Mucosa of stomach (tissue), 1 donor: ENCODE measurements around the gene TNK2.

Source experiments
- H3K27me3 ChIP-seq: one replicate; pipeline ENCODE4 v1.7.0; 2013; ENCODE audit warnings: mild to moderate bottlenecking, low read length; ENCODE audit not compliant: control insufficient read depth, insufficient read depth
- H3K36me3 ChIP-seq: one replicate; pipeline ENCODE4 v1.7.0; 2013; ENCODE audit warnings: low read length; ENCODE audit not compliant: control insufficient read depth, insufficient read depth
- H3K4me1 ChIP-seq: one replicate; pipeline ENCODE4 v1.7.0; 2013; ENCODE audit warnings: mild to moderate bottlenecking, low read length; ENCODE audit not compliant: control insufficient read depth, insufficient read depth
- H3K4me3 ChIP-seq: one replicate; pipeline ENCODE4 v1.7.0; 2013; ENCODE audit warnings: low read length
- H3K9ac ChIP-seq: one replicate; pipeline ENCODE4 v1.7.0; 2013; ENCODE audit warnings: mild to moderate bottlenecking, low read length, moderate library complexity
- H3K9me3 ChIP-seq: one replicate; pipeline ENCODE4 v1.7.0; 2013; ENCODE audit warnings: mild to moderate bottlenecking, low read length, moderate library complexity; ENCODE audit not compliant: control insufficient read depth
- donor health status: Pancreatic carcinoma.

The TNK2 gene

DNA sequence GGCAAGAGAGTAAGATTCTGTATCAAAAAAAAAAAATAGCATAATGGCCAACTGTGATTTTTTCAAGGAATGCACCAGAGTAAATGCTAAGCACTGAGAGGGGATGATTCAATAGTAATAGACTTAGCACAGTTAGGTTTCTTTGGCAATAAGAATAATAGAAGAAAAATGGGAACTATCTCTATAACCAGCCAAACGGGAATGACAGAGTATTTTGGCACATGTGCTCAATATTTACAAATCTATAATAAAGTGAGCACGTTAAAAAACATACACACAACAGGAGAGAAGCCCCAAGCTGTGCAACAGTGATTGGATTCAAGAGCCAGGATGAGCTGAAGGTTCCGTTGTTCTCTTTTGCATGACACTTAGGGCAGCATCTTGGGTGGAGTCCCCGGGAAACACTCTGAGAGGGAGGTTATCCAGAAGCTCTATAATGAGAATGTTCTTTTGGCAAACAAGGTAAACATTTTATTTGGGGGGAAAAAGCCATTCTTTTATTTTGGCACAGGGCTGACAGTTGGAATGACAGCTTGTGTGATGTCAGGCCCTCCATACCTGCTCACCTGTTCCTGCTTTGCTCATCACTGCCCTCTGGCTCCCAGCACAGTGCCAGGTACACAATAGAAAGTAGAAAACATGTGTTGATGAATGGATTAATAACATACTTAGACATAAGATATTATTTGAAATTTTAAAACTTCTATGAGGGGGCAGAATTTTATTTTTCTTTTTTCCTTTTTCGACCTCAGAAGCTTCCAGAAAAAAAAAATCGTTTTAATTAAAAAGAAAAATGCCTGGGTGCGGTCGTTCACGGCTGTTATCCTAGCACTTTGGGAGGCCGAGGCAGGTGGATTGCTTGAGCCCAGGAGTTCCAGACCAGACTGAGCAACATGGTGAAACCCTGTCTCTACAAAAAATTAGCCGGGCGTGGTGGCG, 52.6 kb downstream of the TNK2 start:
- Histone ChIP-seq H3K27me3 (peaks cover 9% of the 10 kb centered on the region), H3K9me3 (no peaks in the 10 kb centered on the region), H3K9ac (no peak overlapping the region), H3K4me3 (no peak overlapping the region), H3K36me3 (no peaks in the 10 kb centered on the region), H3K4me1 (peaks cover 12% of the 10 kb centered on the region)

DNA sequence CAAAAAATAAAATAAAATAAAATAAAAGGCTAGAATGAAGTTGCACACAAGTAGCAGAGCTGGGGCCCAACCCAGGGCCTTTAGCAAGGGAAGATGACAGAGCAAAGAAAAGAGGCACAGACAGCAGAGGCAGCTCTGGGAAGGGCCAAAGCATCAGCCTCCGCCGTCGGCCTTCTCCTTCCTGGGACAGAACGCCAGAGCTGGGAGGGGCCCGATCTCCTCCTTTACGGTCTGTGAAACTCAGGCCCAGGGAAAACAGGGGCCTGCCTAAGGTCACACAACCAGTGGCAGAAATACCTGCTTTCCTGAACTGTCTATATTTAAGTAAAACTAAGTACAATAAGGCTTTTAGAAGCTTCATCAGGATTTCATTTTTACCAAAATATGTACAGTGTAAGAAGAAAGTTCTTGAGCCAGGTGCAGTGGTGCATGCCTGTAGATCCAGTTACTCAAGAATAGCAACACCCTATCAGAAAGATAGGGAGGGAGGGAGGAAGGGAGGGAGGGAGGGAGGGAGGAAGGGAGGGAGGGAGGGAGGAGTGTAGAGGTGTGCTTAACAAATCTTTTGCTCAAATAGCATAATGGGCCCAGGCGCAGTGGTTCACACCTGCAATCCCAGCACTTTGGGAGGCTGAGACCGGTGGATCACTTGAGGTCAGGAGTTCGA, 53.6 kb downstream of the TNK2 start:
- Histone ChIP-seq H3K4me3 (no peak overlapping the region), H3K9ac (no peak overlapping the region)

DNA sequence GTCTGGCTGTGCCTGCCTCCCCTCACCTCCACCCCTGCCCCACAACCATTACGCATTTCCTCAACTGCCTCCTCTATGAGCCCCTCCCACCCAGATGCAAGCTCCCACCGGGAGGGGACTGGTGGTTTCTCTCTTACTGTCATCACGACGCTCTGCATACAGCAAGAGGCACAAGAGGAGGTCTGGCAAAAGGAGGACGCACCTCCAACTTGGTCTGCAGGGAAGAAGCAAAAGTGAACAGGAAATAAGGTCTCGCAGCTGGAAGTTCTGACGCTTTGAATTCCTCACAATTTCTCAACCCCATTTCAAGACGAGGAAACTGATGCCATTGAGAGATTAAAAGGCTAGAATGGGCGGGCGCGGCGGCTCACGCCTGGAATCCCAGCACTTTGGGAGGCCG, 54.4 kb downstream of the TNK2 start:
- H3K27me3 ChIP-seq = peaks cover 5% of the 10 kb centered on the region
- H3K36me3 ChIP-seq = no peaks in the 10 kb centered on the region
- H3K9me3 ChIP-seq = no peaks in the 10 kb centered on the region
- H3K4me1 ChIP-seq = peaks cover 5% of the 10 kb centered on the region
- no peak overlapping the region for H3K4me3 ChIP-seq
- no peak overlapping the region for H3K9ac ChIP-seq

More for the DNA sequence above, 53.6 kb downstream of the TNK2 start:
- H3K27me3 ChIP-seq = peaks cover 9% of the 10 kb centered on the region
- no peaks in the 10 kb centered on the region for H3K9me3 ChIP-seq
- H3K4me1 ChIP-seq = peaks cover 12% of the 10 kb centered on the region
- no peaks in the 10 kb centered on the region for H3K36me3 ChIP-seq

DNA sequence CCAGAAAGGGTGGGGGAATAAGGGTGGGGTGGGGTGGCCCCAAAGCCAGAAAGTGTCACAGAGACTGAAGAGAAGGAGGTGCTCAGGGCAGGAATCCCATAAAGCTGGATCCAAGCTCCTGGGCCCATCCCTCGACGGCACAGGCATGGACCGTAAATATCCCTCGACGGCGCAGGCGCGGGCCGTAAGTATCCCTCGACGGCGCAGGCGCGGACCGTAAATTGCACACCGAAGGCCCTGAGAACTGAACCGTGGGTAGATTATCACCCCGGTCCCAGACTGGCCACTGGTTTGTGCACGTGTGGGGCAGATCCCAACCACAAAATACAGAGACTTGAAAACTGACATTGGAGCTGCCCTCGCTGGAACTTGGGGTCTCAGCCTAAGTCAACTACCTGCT, 55.3 kb downstream of the TNK2 start:
- H3K4me3 ChIP-seq = no peak overlapping the region
- H3K9me3 ChIP-seq = no peaks in the 10 kb centered on the region
- no peaks in the 10 kb centered on the region for H3K36me3 ChIP-seq
- H3K4me1 ChIP-seq = peaks cover 5% of the 10 kb centered on the region
- H3K27me3 ChIP-seq = peaks cover 5% of the 10 kb centered on the region
- H3K9ac ChIP-seq = no peak overlapping the region

DNA sequence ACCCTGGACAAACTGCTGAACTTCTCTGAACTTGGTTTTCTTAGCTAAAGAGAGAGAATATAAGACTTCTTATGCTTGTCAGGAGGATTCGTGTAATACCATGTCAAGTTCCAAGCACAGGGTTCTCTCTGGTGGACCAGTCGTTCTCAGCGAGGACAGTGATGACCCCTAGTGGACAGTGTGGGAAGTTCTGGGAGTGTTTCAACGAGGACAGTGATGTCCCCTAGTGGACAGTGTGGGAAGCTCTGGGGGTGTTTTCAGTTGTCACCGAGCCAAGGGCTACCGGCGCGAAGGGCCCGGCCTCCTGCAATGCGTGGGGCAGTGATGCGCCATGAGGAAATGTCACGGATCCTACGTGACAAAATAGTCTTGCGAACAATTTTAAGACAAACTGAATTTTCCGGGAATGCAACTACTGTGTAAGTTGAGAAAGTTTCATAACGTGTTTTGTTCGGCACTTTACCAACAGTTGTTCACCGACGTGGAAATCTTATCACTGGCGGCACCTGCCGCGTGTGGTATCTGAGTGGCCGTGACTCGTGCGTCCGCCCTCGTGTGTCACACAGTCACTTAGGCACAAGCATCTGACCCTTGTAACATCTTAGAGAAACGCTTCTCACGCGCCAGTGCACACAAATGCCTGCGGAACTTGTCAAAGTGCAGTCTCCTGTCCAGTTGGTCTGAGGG, 57.4 kb downstream of the TNK2 start:
- H3K9me3 ChIP-seq = no peaks in the 10 kb centered on the region
- H3K36me3 ChIP-seq = no peaks in the 10 kb centered on the region
- H3K4me1 ChIP-seq = peaks cover 5% of the 10 kb centered on the region
- H3K27me3 ChIP-seq = peaks cover 5% of the 10 kb centered on the region
- H3K9ac ChIP-seq = no peak overlapping the region
- H3K4me3 ChIP-seq = peak overlapping the region; percentile 15

DNA sequence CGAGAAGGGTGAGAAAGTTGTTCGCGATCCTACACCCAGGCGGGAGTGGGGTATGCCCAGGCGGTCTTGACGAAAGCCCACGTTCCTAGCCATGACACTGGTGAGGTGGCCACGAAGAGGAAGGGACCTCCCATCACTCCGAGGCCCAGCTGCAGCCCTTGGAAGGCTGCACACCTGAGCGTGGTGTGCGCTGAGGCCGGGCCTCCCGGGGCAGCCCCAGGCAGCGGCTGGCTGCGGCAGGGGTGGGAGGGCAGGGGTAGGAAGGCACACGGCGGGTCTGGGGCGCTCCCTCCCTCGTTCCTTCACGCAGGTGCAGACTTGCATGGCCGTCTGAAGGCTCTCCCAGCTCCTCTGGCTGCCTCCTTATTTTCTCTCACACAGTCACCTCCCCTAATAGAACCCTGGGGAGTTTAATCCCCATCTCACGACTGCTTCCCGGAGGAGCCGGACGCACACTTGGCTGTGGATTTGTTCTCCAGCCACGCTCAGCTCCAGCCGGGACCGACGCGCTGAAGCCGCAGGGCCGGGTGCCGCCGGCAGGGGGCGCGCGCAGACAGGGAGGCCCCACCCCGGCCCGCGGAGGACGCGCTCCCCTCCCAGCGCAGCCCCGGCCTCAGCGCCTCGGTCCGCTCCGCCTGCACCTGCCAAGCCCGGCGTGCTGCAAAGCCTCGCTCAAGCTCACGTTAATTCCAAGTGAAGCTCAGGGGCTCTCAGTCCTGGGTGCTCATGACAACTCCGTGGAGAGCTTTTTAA, 58.9 kb downstream of the TNK2 start:
- no peaks in the 10 kb centered on the region for H3K9me3 ChIP-seq
- peaks cover 5% of the 10 kb centered on the region for H3K27me3 ChIP-seq
- H3K4me1 ChIP-seq = peaks cover 5% of the 10 kb centered on the region
- no peak overlapping the region for H3K4me3 ChIP-seq
- H3K36me3 ChIP-seq = no peaks in the 10 kb centered on the region
- no peak overlapping the region for H3K9ac ChIP-seq

DNA sequence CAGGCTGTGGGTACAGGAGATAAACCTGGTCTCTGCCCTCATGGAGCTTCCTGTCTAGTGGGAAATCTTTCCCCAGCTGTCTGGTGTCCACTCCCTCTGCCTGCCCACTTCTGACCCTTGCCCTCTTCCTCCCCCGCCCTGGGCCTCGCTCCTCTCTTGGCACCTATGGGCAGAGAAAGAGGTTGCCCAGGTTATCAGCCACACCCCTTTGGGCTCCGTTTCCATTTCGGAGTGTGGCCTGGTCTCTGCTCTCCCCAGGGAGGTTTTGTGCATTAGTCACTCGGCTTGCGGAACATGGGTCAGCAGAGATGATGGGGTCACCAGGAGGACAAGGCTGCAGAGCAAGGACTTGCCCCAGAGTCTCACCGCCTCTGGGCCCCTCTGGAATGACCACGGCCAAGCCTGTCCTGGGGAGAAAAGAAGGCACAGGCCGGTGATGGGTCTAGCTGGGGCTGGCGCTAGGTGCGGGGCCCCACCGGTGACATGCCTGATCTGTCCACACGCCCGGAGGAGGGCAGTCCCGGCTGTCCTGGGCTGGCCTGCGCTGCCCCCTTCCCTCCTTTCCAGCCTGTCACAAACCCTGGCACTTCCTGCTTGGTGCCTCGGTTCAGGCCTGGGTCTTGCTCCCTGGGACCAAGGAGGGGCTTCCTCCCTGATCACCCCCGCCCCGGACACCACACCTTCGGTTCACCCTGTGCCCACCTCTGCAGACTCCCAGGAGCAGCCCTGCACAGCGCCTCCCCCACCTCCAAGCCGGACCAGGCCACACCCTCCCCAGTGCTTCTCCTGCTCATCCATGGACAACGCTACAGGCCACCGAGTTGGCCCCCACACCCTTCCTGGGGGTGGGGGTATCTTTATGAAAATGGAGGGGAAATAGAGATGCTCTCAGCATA, 61.0 kb downstream of the TNK2 start:
- no peaks in the 10 kb centered on the region for H3K9me3 ChIP-seq
- H3K4me3 ChIP-seq = no peak overlapping the region
- no peaks in the 10 kb centered on the region for H3K36me3 ChIP-seq
- peaks cover 5% of the 10 kb centered on the region for H3K27me3 ChIP-seq
- H3K4me1 ChIP-seq = peaks cover 5% of the 10 kb centered on the region
- no peak overlapping the region for H3K9ac ChIP-seq

DNA sequence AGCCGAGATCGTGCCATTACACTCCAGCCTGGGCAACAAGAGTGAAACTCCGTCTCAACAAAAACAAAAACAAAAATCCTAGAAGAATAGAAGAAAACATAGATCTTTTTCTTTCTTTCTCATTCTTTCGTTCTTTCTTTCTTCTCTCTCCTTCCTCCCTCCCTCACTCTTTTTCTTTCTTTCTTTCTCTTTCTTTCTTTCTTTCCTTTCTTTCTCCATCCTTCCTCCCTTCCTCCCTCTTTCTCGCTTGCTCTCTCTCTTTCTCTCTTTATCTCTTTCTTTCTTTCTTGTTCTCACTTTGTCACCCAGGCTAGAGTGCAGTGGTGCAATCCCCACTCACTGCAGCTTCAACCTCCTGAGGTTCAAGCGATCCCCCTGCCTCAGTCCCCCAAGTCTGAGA, 62.9 kb downstream of the TNK2 start:
- H3K4me1 ChIP-seq = no peaks in the 10 kb centered on the region
- no peak overlapping the region for H3K4me3 ChIP-seq
- H3K27me3 ChIP-seq = no peaks in the 10 kb centered on the region
- no peaks in the 10 kb centered on the region for H3K36me3 ChIP-seq
- H3K9me3 ChIP-seq = no peaks in the 10 kb centered on the region
- no peak overlapping the region for H3K9ac ChIP-seq

DNA sequence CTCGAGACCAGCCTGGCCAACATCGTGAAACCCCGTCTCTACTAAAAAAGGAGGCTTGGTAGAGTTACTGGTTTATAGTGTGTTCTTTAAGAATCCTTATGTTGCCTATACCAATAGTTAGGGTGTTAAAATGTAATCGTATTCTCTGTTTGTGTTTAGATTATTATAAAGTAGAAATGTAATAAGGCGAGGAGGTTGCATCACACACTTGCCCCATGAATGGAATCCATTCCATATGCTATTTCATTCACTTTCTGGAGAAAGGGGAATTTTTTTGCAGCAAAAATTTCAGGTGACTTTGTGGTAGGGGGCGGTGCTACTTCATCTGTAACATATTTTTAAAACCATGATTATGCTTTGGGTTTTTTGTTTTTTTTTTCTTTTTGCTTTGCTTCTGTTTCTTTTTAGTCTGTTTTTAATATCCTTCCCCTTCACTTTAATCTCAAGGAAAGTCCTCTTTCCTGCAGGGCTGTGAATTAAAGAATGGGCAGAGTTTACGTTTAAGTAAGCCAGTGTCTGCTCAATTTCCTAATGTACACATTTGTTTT, 63.6 kb downstream of the TNK2 start:
- H3K4me3 ChIP-seq = no peak overlapping the region
- no peak overlapping the region for H3K9ac ChIP-seq
- peaks cover 2% of the 10 kb centered on the region for H3K27me3 ChIP-seq
- H3K36me3 ChIP-seq = no peaks in the 10 kb centered on the region
- H3K4me1 ChIP-seq = no peaks in the 10 kb centered on the region
- H3K9me3 ChIP-seq = no peaks in the 10 kb centered on the region

DNA sequence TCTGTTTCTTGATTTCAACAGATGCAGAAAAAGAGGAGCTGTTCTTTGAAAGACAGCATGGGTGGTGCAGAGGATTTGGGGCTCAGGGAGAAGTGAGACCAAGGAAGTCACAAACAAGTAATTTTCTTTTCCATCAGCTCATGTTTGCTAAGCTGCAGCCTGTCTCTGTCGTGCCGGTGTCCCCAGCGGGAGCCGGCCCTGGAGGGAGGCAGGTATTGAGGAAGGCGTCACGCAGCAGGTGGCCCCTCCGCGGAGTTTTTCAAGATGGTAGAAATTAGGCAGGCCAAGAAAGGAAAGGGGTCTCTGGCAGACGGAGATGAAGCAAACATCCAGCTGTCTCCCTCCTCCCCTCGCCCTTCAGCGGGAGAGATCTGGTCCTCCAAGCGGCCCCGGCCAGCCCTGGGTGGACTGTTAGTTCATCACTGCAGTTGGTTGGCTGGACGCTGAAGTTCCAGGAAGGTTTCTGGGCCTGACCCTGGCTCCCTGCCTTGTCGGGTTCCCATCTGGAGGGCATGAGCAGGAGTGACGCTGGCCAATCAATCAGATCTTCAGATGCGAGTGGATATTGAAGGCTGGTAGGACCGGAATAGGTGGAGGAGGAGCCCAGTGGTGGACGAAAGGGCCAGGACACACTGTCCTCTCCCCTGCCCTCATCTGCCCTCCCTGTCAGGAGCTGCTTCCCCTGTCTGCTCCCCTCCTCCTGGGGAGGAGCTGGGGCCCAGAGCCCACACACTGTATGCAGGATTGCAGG, 68.9 kb downstream of the TNK2 start:
- Histone ChIP-seq H3K4me1 (peaks cover 7% of the 10 kb centered on the region), H3K9ac (no peak overlapping the region), H3K9me3 (no peaks in the 10 kb centered on the region), H3K4me3 (no peak overlapping the region), H3K36me3 (no peaks in the 10 kb centered on the region), H3K27me3 (peaks cover 13% of the 10 kb centered on the region)
